GM18526 (cell line): ENCODE results near the gene KRTAP10-7.
"Not testable (repeated sequence)": the region's sequence is repeated elsewhere in the genome, so short reads cannot be mapped to it uniquely, and the experiment has no call there.

Source experiments
- POLR2A ChIP-seq: IDR thresholded peaks from 3 replicates; pipeline ENCODE4 v1.6.1; 2011; ENCODE audit not compliant: insufficient read length; ENCODE audit errors: extremely low read depth

KRTAP10-7 gene

DNA sequence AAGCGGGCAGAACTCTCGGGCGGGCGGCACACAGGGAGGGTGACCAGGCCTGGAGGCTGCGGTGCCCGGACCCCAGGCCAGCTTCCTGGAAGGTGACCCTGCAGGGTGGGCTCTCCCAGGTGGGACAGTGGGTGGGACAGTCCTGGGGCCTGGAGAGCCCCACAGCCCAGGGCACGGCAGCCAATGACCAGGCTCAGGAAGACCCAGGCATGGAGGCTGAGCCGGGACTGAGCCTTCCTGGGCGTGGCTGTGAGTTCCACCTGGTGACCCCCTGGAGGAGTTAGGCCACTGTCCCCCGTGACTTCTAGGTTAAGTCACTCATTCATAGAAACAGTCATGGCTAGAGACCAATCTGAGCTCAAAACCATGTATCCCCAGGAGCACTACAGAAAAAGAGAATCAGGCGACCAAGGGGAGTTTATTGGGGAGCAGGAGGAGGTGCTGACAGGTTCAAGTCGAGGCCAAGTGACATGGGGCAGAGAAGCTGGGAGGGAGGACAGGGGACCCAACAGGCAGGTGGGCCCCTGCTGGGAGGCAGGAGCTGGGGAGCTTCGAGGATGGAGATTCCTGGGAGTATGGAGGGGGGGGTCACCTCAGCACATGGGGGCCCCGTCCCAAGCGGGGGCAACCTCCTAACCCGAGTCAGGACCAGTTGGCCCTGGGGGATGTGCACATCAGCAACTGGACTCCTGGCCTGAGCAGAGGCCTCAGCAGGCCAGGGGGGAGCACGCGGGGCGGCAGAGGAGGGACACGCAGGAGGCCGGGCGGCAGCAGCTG lies 21.2 kb upstream of the KRTAP10-7 start:
- TF ChIP-seq POLR2A = no peak

DNA sequence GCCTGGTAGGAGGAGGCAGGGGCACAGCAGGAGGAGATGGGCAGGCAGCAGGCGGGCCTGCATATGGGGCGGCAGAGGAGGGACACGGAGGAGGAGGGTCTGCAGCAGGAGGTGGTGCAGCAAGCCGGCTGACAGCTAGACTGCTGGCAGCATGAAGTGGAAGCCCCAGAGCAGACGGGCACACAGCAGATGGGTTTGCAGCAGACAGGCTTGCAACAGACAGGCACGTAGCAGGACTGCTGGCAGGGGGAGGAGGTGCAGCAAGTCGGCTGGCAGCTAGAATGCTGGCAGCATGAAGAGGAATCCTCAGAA lies 20.6 kb upstream of the KRTAP10-7 start:
- TF ChIP-seq POLR2A = no peak

DNA sequence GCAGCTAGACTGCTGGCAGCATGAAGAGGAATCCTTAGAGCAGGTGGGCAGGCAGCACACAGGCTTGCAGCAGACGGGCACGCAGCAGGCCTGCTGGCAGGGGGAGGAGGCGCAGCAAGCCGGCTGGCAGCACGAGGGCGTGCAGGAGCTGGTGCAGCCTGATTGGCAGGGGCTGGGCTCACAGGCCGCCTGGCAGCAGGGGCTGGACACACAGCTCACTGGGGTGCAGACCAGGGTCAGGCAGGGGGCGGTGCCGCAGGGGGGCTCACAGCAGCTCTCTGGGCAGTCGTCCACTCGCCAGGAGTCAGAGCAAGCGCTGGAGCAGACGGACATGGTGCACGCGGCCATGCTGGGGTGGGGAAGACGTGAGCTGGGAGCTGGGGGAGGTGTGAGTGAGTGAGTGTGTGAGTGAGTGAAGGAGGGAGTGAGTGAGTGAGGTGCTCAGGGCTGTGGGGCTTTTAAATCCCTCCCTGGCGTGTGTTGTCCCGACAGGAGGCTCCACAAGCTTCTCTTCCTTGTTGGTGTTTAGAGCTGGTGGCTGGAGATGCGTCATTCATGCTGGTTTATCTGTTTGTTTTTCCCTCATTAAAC lies 20.1 kb upstream of the KRTAP10-7 start, which contains the start of gene KRTAP10-5:
Gene KRTAP10-5, minus strand, starts transcription at position 374 of the 591 bp plus-strand sequence. Its CDS starts 26 bp downstream, at position 348.
- TF ChIP-seq POLR2A = not testable (repeated sequence)

DNA sequence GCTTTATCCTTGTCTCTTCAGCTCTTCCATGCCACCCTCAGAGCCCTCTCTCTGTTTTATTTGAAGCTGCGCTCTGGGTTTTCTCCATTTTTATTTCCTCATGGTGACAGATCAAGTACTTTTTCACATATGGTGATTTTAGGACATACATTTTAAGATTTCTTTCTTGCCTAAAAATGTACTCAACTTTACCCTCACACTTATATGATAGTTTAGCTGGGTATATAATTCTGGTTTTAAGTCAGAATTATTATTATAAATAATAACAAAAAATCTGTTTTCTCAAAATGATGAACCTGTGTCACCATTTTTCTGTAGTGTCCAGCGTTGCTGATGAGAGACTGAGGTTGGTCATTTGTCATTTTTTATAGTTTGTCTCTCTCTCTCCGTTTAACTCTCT lies 19.2 kb upstream of the KRTAP10-7 start:
- TF ChIP-seq POLR2A = no peak

DNA sequence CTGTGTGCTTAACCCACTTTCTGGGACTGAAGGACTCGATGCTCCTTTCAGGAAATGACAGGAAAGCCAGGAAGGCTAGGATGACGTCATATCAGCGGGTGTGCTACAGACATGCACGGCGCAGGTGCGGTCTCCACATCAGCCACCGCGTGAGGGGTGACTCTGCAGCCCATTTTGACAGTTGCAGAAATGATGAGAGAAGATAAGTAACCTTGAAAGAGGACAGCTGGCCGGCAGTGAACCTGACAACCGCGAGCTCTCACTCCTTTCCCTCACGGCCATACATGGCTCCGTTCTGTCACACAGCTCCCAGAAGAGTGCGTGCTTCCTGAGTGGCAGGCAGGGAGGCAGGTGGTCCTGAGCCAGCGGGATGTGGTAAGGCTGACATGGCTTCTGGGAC lies 18.3 kb upstream of the KRTAP10-7 start:
- no peak for TF ChIP-seq POLR2A

DNA sequence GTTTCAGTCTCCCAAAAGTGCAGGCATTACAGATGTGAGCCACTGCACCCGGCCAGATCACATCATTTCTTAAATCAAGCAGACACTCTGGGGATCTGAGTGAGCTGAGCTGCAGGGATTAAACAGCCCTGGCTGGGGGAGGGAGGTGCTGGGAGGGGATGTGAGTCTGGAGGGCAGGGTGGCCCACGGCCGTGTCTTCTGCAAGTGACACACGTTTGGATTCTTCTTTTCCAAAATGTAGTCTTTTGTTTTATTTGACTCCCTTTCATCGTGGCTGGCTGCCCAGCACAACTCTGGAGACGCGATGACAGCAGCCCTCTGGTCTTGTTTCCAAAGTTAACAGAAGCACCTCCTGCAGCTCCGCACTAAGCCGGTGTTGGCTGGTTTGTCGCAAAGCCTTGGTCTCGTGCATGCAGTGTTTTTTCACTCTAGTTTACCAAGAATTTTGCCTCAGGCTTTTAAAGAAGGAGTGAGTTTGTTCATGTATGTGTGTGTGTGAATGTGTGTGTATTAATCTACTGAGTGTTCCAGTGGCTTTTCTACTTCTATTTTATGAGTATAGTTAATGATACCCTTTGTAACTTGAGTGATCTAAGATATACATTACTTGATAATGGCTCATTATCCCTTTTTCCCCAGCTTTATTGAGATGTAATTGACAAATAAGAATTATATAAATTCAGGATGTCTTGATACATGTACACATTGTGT lies 17.2 kb upstream of the KRTAP10-7 start:
- TF ChIP-seq POLR2A = no peak

DNA sequence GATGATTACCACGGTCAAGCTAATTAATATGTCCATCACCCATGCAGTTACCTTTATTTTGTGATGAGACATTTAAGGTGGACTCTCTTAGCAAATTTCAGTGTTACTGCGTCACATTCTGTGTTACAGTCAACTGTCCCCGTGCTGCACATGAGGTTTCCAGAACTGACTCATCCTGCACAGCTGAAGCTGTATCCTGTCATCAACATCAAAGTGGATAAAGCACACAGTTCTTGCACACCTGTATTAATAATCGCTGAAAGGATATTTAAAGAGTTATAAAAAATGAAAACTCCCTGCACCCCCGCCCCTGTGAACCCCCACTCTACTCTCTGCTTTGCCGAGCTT lies 16.6 kb upstream of the KRTAP10-7 start:
- TF ChIP-seq POLR2A = no peak

DNA sequence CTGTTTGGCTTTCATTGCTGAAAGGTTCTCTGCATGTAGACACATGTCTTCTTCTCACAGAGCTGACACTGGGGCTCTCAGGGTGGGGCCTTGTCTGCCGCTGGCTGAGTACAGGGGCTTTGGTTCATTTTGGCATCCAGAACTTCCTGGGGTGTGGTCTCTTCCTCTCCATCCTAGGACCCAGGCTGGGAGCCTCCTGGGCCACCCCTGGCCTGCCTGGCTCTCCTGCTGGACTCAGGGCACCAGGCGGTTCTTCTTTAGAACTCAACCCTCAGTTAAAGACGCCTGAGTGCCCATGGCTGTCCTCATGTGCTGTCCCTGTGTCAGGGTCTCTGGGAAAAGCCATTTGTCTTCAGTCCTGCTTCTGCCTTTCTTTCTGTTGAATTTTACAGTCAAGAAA lies 14.5 kb upstream of the KRTAP10-7 start:
- TF ChIP-seq POLR2A = no peak

DNA sequence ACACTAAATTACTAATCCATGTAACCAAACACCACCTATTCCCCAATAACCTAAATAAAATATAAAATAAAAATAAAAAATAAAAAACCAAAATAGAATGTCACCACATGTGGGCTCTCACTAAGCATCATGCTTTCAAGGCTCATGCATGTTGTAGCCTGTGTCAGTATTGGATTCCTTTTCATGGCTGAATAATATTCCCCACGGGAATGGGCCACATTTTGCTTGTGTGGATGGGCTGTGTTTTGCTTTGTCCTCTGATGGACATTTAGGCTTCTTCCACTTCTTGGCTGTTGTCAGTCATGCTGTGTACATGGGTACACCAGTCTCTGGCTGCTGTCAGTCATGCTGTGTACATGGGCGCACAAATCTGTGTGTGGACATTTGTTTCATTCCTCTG lies 11.3 kb upstream of the KRTAP10-7 start:
- no peak for TF ChIP-seq POLR2A

DNA sequence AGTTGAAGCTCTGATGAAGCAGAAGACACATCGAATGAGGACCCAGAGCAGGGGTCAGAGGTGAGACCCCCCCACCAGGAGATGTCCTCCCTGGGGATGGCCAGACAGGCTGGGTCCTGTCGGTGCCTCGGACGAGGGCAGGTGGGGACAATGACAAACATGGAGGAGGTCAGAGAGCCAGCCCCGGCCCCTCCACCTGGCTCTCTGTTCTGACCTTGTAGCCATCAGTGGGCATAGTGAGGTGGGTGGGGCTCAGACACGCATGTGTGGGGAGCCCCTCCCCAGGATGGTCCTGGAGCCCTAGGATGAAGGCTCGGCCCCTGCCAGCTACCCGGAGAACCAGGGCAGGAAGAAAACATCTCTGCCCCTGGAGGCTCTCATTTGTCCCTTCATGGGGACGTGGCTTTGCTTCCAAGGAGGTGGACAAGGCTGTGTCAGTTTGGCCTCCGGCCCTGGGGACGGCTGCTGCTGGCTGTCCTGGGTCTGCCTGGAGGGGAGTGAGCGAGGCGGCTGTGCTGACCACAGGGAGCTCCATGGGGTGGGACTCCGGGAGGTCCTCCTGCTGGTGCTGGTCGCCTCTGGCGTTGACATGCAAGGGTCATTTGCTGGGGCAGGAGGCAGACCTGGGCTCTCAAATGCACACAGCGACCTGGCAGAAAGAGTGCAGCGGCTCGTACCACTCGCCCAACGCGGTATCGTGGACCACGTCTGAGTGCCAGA lies 10.7 kb upstream of the KRTAP10-7 start:
- no peak for TF ChIP-seq POLR2A

DNA sequence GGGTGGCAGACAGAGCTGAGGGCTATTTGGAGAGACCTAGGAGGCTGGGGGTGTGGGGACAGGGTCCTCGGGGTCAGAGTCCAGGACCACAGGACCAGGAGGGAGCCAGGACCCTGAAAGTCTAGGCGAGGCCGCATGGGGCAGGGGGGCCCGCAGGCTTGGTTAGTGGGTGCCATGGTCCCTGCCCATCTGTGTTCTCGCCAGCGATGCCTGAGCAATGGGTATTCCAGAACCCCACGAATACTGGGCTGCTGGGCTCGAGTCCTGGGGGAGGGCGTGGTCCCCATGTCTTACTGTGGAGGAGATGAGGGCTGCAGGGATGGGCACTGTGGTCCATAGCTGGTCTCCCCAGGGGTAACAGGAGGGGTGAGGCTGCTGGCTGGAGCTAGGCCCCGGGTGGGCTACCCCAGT lies 10.1 kb upstream of the KRTAP10-7 start:
- TF ChIP-seq POLR2A = no peak

DNA sequence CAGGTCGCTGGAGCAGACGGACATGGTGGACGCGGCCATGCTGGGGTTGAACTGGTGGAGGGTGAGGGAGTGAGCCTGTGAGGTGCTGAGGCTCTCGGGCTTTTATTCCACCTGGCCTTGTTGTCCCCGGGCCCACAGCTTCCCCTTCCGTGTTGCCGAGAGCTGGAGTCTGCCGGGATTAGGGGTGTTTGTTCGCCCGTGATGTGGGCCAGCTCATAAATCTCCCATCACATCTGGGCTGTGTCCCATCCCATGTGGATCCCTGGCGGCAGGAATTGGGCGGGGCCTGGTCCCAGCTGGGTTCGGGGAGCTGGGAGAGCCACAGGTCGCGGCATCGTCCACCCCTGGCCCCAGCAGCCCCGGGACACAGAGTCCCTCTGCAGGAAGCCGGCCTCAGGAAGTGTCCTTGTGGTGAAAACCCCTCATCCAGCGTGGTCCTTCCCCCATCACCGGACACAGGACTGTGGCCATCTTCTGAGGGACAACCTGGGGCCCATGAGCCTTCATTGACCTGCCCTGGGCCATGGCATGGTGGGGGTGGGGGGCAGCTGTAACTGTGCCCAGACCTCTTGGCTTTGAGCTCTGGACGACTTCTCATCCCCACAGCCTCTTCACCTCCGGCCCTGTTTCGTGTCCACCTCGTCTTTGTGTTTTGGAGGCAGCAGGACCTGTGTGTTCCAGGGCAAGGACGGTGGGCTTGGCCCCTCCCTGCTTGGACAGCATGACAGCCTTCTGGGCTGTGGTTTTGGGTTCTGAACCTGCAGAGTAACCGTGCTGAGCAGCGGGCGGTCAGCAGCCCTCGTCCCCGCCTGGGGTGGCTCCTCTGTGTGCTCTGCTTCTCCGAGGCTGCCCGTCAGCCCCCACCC lies 7.7 kb upstream of the KRTAP10-7 start, which contains the start of gene KRTAP10-6:
Gene KRTAP10-6, minus strand, starts transcription at position 60 of the 866 bp plus-strand sequence. Its CDS starts 21 bp downstream, at position 39.
- TF ChIP-seq POLR2A = no peak

DNA sequence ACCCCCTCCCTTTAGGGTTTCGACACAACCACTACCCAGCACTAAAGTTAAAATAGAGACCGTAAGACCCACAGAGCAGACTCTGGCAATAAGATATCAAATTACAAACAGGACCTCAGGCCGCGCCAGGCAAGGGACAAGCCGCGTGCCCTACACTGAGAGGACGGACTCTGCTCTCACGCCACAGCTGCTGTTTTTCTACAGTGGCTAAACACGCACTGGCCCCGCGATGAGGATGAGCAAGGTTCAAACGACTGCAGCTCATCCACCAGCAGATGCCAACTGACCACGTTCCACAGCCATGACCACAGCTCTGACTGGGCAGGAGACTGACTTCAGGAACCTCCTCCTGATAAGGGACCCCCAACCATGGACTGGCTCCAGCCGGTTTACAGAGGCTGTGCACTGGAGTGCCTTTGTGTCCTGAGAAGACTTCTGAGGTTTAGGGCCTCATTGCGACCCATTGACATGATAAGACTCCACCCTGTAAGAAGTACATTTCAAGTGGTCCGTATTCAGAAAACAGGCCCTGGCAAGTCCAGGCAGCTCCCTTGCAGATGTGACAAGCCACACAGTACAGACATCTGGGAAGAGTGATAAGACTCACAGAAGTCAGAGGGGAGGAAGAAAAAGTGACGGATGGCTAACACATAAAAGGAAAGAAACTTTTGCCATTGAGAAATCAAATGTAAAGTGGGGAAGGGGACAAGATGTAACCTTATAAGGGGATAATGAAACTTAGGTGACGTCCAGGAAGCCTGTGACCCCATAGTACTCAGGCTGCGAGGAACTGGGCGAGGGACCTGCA lies 6.6 kb upstream of the KRTAP10-7 start:
- TF ChIP-seq POLR2A = no peak

DNA sequence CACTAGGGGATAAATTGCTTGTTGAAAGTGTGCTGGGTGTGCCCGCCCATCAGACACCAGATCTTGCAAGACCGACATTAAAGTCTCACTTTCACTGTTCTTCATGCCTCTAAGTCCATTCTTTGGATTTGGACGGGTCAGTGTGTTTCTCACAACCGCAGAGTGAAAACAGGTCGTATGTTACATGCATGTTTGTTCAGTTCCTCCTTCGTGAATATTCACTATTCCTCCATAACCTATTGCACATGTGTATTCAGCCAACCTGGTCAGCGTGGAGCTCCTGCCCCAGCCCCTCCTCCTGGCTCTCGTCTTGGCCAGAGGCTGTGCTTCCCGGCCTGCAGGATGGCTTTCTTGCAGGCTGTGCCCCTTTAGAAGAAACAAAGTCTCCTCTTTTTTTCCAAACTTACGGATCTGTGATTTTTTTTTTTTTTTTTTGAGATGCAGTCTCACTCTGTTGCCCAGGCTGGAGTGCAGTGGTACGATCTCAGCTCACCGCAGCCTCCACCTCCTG lies 5.9 kb upstream of the KRTAP10-7 start:
- TF ChIP-seq POLR2A = no peak
